Hepatocyte (in vitro differentiated cells): ENCODE measurements around the gene GULP1.

Experiments
- EZH2 ChIP-seq: fragments of 200-600 bp; sonication (generic); IDR thresholded peaks from 2 replicates; pipeline ENCODE4 v1.6.1; 2016; ENCODE audit warnings: antibody characterized with exemption, mild to moderate bottlenecking, borderline replicate concordance
- TF ChIP-seq, protein P1 (sequence below): fragments of 200-600 bp; sonication (generic); IDR thresholded peaks from 2 replicates; pipeline ENCODE4 v1.5.1; 2016; ENCODE audit warnings: antibody characterized with exemption, mild to moderate bottlenecking; ENCODE audit not compliant: poor library complexity

DNA sequence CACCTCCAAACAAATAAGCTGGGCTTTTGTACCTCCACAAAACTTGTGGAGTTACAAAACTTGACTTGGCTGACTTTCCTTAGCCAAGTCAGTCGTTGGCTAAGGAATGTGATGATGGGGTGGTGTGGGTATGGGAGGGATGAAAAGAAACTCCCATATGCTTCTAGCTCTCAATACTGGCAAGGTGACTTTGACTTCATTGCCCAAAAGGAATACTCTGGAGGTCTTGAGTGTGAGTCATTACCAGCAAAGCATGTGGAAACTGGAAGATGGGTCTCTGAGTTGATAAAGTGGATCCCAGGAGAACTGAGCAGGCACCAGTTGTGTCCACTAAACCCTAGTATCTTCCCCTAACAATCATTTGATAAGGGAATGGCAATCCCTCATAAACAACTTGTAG is 226.7 kb downstream of the GULP1 start:
- TF ChIP-seq, protein P1, sequence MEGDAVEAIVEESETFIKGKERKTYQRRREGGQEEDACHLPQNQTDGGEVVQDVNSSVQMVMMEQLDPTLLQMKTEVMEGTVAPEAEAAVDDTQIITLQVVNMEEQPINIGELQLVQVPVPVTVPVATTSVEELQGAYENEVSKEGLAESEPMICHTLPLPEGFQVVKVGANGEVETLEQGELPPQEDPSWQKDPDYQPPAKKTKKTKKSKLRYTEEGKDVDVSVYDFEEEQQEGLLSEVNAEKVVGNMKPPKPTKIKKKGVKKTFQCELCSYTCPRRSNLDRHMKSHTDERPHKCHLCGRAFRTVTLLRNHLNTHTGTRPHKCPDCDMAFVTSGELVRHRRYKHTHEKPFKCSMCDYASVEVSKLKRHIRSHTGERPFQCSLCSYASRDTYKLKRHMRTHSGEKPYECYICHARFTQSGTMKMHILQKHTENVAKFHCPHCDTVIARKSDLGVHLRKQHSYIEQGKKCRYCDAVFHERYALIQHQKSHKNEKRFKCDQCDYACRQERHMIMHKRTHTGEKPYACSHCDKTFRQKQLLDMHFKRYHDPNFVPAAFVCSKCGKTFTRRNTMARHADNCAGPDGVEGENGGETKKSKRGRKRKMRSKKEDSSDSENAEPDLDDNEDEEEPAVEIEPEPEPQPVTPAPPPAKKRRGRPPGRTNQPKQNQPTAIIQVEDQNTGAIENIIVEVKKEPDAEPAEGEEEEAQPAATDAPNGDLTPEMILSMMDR, result no peak
- TF ChIP-seq EZH2, result no peak
